Ascending aorta (tissue), 2 donors: ENCODE data around the gene FLNC. TPM values are rescaled to one million over a fixed set of nuclear protein-coding genes. Genes with fewer than 3 reads are reported as not detected.

Source experiments
- DNase-seq, 2 donors: peaks; one replicate each; pipeline ENCODE4 v3.0.0-alpha.2; 2019; ENCODE audit warnings: low spot score in 2 of 2
- H3K27ac ChIP-seq, 2 donors: fragments of 200-600 bp; sonication (generic); one replicate each; pipeline ENCODE4 v1.5.1; 2016 to 2017; ENCODE audit warnings: mild to moderate bottlenecking in 1 of 2
- H3K27me3 ChIP-seq: fragments of 200-600 bp; sonication (generic); one replicate; pipeline ENCODE4 v1.5.1; 2017
- H3K36me3 ChIP-seq, 2 donors: fragments of 200-600 bp; sonication (generic); one replicate each; pipeline ENCODE4 v1.5.1; 2016
- H3K4me1 ChIP-seq, 2 donors: fragments of 200-600 bp; sonication (generic); one replicate each; pipeline ENCODE4 v1.5.1; 2016 to 2017; ENCODE audit warnings: mild to moderate bottlenecking in 1 of 2
- H3K4me3 ChIP-seq, 2 donors: fragments of 200-600 bp; sonication (generic); one replicate each; pipeline ENCODE4 v1.5.1; 2016 to 2017; ENCODE audit warnings: mild to moderate bottlenecking in 1 of 2
- H3K9me3 ChIP-seq, 2 donors: fragments of 200-600 bp; sonication (generic); one replicate each; pipeline ENCODE4 v1.5.1; 2016
- intact Hi-C: fragments of 100-400 bp; cut with DNase I; formaldehyde crosslinking; loops from one replicate; pipeline ENCODE4 v1.15.1; 2023
- total RNA-seq: library from RNA; depleted of rRNA; stranded (reverse); fragments of >200 nt; gene quantifications from one replicate; pipeline ENCODE4 v1.1.0, GENCODE V29; 2016
- TF ChIP-seq, protein P1 (sequence below), 3 experiments: fragments of 200-600 bp in 2 of 3; fragments of 450-650 bp in 1 of 3; sonication (generic) in 2 of 3; IDR thresholded peaks; one replicate each; pipeline ENCODE4 v1.5.1; 2016 to 2019; ENCODE audit warnings: antibody characterized with exemption in 3 of 3, mild to moderate bottlenecking in 1 of 3, moderate library complexity in 1 of 3

Gene FLNC
- total RNA-seq, 1 donor from 2014 or later: 117 TPM

DNA sequence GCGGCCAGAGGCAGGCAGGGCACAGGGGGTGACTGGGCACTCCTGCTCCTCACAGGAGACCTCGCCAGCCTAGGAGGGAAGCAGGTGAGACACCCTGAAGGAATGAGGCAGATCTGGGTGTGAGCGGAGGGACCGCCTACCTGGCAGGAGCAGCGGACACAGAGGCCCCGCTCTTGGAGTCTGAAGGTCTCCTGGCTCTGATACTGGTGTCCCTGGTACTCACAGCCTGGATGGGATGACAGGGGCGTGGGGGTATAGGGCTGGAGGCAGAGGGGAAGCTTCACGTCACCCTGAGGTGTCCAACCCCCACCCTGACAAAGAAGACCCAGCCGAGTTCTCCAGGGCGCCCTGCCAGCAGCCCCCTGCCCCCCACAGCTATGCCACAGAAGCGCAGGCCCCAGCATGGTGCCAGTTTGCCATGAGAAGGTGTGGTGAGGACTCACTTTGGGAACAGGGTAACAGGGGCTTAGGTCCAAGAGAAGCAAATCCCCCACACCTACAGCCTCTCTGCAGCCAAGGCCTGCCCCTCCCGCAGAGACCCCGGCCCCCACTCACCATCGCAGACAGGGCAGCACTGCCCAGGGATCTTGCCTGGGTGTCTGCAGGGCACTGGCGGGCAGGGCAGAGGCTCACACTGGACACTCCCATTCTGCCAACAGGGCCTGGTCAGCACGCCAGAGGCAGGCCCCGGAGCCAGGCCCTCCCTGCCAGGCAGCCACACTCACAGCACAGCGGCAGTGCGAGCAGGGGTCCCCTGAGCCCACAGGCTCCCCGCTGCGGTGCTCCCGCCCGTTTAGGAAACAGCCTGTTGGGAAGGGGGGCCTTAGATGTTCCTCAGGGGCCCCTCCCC is 63.3 kb downstream of the FLNC start:
- intact Hi-C loops: no loop called here
- Histone ChIP-seq H3K4me1 (no peaks in the 10 kb centered on the region), H3K27me3 (no peaks in the 10 kb centered on the region), H3K4me3 (no peak overlapping the region), H3K9me3 (no peaks in the 10 kb centered on the region), H3K27ac (no peak overlapping the region), H3K36me3 (no peaks in the 10 kb centered on the region)
- TF ChIP-seq, protein P1, sequence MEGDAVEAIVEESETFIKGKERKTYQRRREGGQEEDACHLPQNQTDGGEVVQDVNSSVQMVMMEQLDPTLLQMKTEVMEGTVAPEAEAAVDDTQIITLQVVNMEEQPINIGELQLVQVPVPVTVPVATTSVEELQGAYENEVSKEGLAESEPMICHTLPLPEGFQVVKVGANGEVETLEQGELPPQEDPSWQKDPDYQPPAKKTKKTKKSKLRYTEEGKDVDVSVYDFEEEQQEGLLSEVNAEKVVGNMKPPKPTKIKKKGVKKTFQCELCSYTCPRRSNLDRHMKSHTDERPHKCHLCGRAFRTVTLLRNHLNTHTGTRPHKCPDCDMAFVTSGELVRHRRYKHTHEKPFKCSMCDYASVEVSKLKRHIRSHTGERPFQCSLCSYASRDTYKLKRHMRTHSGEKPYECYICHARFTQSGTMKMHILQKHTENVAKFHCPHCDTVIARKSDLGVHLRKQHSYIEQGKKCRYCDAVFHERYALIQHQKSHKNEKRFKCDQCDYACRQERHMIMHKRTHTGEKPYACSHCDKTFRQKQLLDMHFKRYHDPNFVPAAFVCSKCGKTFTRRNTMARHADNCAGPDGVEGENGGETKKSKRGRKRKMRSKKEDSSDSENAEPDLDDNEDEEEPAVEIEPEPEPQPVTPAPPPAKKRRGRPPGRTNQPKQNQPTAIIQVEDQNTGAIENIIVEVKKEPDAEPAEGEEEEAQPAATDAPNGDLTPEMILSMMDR (IDR thresholded peaks at IDR 0.05): no peak
- no peak for DNase-seq

DNA sequence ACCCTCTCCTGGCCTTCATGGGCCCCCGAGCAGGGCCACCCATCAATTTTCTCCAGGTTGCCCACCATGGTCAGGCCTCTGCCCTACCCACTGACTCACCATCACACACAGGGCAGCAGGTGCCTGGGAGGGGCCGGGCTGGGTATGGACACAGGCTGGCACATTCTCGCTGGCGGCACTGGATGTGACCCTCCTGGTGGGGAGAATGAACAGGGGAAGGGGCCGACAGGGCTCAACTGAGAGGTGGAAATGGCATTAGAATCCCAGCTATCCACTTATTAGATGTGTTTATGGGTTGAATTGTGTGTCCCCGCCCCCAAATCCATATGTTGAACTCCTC is 63.9 kb downstream of the FLNC start:
- TF ChIP-seq, protein P1 (IDR thresholded peaks at IDR 0.05): no peak
- H3K4me3 ChIP-seq: no peak overlapping the region
- intact Hi-C loops: no loop called here

DNA sequence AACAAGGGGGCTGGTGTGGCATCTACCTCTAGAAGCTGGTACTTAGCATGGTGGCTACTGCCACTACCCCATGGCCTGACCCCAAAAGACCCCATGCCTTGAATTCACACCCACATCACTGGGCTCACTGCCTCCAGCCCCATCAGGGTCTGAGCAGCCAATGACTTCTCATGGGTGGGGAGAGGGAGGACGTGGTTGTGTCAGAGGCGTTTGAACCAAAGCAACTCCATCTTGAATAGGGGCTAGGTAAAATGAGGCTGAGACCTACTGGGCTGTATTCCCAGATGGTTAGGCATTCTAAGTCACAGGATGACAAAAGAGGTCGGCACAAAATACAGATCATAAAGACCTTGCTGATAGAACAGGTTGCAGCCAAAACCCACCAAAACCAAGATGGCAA is 65.1 kb downstream of the FLNC start:
- intact Hi-C loops: no loop called here
- H3K36me3 ChIP-seq: no peaks in the 10 kb centered on the region
- H3K27me3 ChIP-seq: no peaks in the 10 kb centered on the region
- DNase-seq: no peak
- no peak overlapping the region for H3K4me3 ChIP-seq
- no peaks in the 10 kb centered on the region for H3K4me1 ChIP-seq
- H3K9me3 ChIP-seq: no peaks in the 10 kb centered on the region
- TF ChIP-seq, protein P1 (IDR thresholded peaks at IDR 0.05): no peak
- H3K27ac ChIP-seq: no peak overlapping the region

More for the DNA sequence above, 63.9 kb downstream of the FLNC start:
- Histone ChIP-seq H3K4me1 (no peaks in the 10 kb centered on the region), H3K27me3 (no peaks in the 10 kb centered on the region), H3K36me3 (no peaks in the 10 kb centered on the region), H3K9me3 (no peaks in the 10 kb centered on the region), H3K27ac (no peak overlapping the region)
- DNase-seq: no peak

DNA sequence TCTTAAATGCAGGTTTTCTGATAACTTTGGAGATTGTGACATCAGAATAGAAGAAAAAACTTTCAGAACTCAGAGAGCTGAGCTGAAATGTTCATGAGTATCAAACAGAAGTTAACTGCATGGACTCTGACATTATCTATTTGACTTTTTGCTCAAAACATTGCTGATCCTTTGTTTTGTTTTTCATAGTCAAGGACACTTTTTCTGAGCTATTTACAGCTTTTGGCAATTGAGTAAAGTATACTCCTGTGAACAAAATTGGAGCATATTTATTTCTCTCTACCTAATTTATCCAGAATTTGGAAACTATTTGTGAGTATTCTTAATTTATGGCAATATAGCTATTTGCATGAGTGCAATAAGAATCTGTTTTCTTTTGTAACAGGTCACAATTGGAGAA is 69.2 kb downstream of the FLNC start:
- no peaks in the 10 kb centered on the region for H3K27me3 ChIP-seq
- DNase-seq: no peak
- no peak overlapping the region for H3K27ac ChIP-seq
- H3K4me1 ChIP-seq: no peaks in the 10 kb centered on the region
- no peaks in the 10 kb centered on the region for H3K9me3 ChIP-seq
- H3K4me3 ChIP-seq: no peak overlapping the region
- H3K36me3 ChIP-seq: no peaks in the 10 kb centered on the region
- TF ChIP-seq, protein P1 (IDR thresholded peaks at IDR 0.05): no peak
- intact Hi-C loops: no loop called here

DNA sequence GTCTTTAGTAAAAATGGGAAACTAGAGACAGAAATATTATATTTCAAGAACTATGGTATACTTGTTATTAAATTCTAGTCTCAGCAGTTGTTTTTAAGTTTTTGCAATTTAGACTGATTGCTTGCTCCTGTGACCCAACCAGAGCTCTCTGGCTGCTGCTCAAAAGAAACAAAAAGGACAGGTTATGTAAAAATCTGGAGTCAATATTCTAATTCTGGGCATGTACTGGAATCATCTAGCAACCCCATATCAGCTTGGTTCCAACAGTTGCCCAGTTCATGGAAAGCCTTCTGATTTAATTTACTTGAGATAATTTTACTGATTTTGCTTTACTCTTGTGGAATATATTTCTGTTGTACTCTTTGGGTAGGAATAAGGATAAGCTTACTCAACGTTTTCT is 70.0 kb downstream of the FLNC start:
- H3K27ac ChIP-seq: no peak overlapping the region
- TF ChIP-seq, protein P1 (IDR thresholded peaks at IDR 0.05): no peak
- intact Hi-C loops: loop anchor here (5.0 kb wide), 1 partner anchor 192 kb away; no protein-coding TSS in a partner anchor
- no peaks in the 10 kb centered on the region for H3K36me3 ChIP-seq
- no peaks in the 10 kb centered on the region for H3K9me3 ChIP-seq
- H3K4me3 ChIP-seq: no peak overlapping the region
- H3K4me1 ChIP-seq: no peaks in the 10 kb centered on the region
- no peaks in the 10 kb centered on the region for H3K27me3 ChIP-seq
- DNase-seq: no peak
